HG03469 (cell line): ENCODE results near the gene NTM.
"Not testable (repeated sequence)": the region's sequence is repeated elsewhere in the genome, so short reads cannot be mapped to it uniquely, and the experiment has no call there.

Experiments used
- ATAC-seq: cut with Tn5 transposase; IDR thresholded peaks from one replicate; pipeline ENCODE4 v1.9.1; 2021; ENCODE audit warnings: mild to moderate bottlenecking, moderate library complexity, moderate number of reproducible peaks; ENCODE audit not compliant: unreplicated experiment

The NTM gene

DNA sequence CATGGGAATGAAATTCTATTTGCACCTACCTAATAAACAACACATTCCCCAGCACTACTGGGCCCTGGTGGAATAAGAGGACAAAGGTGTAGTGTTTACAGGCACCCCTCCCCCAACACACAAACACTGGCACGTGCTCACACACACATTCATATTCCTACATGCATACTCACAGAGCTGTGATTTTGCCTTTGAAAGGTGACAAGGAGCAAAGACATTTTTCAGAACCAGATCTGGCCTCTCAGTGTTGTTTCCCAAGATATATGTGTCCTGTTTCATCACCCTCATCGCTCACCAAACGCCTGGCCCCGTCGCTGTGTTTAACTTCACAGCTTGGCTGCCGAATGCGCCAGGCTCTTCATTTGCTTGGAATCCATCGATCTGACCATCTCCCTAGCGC lies 292.6 kb downstream of the NTM start:
- ATAC-seq = no peak

DNA sequence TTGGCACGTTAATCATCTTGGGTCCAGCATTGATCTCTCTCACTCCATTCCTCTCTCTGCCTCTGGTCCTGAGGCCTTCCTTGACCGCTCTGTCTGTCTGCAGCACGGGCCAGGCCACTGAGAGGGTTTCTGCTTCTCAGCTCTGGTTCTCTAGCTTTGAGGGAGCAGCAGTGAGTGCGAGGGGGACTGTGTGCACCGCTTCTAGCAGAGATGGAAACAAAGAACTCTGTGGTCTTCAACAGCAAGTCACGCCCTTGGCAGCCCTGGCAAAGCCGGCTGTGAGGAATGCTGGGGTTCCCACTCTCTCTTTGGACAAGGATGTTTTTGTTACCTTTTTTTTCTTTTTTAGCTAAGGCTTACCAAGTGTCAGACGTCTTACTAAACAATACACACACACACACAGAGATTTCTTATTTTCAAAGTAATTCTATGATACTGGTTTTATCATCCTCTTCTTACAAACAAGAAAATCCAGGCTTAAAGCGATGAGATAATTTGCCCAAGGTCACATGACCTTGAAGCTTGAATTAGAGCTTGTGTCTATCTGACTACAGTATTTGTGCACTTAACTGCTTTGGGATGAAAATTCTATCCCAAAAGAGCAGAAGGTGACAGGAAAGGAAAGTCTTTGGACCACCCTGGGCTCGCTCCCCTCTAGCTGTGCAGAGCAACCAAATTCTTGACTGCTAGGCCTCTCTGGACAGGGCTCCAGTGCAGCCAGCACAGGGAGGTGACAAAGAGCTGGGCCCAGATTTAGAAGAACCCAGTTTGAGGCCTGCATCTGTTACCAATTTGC lies 293.2 kb downstream of the NTM start:
- no peak for ATAC-seq

DNA sequence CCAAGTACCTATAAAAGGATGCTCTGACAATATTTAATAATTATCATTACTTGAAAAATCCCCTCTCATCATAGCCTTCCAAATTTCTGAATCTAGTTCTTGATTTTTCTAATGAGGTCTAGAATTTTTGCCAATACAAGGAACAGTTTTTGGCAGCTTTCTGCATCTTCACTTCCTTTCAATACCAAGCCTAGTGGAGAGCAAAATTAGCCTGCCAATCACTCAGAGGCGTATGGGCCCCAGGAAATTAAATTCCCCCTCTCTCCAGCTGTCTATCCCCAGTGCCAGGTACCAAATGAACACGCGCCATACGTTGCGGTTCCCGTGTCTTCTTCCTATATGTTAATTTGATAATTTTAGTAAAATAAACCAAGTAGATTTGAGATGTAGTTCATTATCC lies 293.9 kb downstream of the NTM start:
- no peak for ATAC-seq

DNA sequence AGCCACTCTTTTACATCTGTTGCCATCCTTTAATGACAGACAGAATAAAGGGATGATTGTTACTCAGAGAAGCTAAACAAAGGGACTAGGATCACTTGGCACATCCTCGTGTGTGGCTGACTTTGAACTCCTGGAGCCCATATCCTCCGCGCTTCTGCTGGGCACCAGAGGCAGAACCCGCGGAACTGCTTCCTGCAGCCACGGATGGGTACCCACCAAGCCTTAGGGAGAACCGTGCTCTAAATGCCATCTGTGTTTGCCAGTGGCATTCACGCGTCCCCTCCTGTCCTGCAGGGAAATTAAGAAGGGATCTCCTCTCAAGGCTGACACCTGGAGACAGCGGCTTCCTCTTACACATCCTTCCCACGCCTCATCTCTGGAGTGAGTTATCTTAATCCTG lies 294.4 kb downstream of the NTM start:
- no peak for ATAC-seq

DNA sequence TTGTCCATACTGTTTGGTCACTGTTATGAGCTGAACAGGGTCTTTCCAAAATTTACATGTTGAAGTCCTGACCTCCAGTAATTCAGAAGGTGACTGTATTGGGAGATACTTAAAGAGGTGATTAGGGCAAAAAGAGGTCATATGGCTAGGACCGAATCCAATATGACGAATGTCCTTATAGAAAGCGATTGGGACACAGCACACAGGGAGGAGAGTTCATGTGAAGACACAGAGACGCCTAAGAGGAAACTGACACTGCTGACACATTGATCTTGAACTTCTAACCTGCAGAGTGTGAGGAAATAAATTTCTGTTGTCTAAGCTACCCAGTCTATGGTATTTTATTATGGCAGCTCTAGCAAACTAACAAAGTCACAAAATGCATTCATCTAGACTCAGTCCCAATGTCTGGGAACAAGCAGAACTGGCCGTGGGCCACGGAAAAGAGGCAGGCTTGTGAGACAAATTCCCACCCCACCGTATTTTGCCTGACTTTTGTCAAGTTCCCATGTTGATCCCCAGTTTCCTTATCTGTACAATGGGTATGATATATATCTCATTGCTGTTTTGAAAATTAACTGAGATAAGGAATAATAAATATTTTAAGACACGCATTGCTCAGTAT lies 295.0 kb downstream of the NTM start:
- ATAC-seq = no peak

DNA sequence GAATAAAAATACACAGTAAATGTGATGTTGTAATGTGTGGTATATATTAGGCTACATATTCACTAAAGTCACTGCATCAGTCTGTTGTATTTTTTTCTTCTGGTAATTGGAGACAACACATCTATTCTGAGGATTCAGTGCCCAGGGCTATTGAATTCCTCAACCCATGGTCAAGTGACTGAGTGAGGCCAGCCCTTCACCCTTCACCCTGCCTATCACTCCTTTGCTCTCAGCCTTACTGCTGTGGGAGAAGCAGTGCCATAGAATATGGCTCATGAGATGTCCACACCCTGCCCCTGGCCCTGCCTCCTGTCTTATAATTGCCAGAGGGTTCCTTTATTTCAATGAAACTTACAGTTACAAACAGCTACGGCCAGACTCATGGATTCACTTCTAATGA lies 295.6 kb downstream of the NTM start:
- no peak for ATAC-seq

DNA sequence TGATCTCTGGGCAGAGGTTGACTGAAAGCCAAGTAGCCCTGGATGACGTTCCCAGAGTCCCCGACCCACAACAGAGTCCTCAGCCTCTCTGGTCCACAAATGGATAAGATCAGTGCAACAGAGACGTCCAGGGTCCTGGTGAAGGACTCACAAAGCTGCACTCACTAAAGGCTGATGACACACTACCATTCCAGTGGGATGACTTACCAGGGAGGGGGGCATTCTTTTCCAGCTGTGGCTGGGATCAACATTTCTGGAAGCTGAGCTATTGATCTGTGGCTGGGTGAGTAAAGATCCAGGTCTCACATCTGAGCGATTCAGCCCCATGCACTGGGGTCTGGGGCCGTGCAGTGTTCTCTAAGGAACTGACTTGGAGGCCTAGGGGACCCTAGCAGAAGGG lies 296.2 kb downstream of the NTM start:
- ATAC-seq = no peak

DNA sequence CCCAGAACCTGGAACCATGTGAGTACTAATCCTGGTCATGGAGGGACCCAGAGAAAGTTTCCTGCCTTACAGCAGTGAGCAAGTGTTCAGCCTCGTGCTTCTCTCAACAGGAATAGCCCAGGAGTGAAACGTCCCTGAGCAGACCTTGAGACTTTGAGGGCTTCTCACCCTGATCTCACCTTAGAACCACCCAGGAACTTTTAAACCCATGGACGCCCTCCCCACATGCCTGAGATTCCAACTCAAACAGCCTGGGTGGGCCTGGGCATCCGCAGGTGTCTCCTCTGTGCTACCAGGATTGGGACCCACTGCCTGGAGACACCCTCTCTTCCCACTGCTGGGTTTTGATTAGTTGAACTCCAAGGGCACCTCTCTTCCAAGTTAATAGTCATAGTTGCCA lies 297.2 kb downstream of the NTM start:
- no peak for ATAC-seq

DNA sequence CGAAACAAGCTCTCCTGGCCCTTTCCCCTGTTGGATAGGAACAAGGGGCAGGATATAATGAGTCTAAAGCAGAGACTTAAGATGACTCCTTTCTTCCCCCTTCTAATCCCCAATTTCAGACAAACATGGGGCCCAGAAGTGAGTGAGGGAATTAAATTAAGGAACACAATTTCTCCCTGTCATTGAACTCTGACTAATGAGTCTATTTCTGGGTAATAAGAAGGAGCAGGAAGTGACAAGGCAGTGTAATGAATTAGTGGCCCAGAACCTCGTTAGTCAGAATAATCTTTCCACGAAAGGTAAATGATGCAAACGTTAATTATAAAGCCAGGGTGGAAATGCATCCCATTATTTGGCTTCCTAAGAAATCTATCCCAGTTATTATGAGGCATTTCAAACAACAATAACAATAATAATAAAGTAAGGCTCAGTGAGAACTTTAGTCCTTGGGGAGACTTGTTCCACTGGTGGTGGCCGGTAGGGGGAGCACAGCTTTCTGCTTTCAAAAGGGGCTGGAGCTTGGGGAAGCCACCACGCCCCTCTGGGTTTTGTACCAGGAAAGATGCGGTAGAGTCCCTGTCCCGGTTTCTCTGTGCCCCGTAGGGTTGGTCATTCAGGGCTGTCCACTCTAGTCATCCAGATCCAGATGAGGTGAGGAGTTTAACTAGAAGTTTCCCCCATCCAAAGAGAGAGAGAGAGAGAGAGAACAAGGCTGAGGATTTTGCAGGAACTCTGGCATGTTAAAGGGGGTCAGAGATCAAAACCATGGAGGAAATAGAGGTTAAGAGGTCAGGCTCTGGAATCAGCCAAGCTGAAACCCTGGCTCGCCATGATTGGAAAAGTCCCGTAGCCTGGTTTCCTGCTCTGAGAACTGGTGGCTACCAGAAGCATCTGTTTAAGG lies 298.3 kb downstream of the NTM start:
- ATAC-seq = peak; percentile 75

DNA sequence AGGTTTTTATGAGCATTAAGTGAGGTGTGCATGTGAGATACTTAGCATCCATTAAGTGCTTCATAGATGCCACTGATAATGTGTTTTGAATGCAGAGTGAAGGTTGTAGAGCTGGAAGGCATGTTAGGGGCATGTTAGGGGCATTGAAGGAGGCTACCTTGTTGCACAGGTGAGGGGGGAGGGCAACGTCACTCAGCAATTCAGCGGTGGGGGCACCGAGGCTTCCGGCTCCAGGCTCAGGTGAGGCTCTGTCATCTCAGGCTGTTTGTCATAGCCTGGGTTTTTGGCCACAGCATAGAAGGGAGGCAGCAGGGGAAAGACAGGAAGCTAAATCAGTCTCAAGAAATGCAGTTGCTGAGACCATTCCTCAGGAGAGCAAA lies 299.0 kb downstream of the NTM start:
- no peak for ATAC-seq

DNA sequence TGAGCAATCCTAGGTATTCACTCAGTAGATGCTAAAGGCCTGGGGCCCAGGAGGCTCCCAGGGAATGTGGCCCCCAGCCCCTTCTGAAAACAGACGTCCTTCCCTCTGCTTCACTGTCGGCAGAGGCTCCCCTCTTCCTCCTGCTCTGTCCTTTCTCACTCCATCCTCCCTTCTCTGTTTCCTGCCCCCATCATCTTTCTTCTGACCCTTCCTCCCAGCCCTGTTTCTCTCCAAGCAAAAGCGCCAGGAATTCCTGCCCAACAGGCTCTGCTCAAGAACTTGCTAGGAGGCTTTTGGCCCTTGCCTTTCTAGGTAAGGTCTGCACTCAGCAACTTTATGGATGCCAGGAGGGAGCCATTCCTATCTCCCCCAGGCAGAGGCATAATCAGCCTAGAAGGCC lies 300.5 kb downstream of the NTM start:
- no peak for ATAC-seq

DNA sequence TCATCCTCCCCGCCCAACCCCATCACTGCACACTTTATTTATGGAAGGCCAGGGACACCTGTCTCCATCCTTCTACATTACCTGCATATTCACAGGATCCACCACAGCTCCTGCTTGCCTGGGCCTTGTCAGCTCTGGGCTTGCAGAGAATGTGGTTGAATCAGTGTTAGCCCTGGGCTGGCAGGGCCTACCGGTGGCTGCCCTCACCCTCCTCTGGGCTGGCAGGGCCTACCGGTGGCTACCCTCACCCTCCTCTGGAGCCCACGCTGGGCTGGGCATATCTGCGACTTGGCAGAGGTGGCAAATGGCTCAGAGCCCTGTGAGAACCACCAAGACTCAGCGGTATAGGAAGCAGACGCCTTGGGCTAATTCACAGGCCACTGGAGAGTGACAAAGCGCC lies 300.9 kb downstream of the NTM start:
- ATAC-seq = no peak

DNA sequence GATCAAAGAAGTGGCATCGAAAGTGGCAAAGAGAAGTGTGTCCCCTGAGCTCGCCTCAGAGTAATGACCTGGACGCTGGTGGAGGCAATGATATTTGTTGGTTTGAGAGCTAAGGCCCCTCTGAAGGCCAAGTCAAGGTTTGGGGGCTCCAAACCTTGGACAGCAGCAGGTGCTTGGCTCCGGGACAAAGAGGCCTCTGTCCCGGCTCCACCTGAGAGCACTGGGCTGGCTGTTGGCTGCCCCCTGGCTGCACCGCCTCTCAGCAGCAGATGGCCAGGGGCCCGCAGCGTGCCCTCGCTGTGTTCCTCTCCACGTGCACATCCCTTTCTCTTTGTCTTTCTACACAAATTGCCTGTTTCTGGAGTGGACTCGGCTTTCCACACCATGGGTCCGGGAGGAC lies 301.3 kb downstream of the NTM start:
- no peak for ATAC-seq

DNA sequence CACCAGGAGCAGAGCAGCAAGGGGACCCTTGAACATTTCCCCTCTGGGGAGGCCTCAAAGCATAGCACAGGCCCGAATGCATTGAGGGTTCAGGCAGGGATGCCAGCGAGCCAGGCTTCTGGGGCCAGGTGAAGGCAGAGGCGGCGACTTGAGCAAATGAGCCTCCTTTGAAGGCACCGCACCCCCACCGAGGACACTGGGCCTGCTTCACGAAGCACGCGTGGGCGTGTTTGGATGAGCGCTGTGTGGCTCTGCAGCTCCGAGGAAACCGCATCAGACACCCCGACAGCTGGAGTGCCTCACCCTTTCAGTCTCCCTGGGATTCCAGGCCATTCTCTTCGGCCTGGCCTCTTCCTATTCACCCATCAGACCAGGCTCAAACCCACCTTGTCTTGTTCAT lies 301.8 kb downstream of the NTM start:
- ATAC-seq = no peak

DNA sequence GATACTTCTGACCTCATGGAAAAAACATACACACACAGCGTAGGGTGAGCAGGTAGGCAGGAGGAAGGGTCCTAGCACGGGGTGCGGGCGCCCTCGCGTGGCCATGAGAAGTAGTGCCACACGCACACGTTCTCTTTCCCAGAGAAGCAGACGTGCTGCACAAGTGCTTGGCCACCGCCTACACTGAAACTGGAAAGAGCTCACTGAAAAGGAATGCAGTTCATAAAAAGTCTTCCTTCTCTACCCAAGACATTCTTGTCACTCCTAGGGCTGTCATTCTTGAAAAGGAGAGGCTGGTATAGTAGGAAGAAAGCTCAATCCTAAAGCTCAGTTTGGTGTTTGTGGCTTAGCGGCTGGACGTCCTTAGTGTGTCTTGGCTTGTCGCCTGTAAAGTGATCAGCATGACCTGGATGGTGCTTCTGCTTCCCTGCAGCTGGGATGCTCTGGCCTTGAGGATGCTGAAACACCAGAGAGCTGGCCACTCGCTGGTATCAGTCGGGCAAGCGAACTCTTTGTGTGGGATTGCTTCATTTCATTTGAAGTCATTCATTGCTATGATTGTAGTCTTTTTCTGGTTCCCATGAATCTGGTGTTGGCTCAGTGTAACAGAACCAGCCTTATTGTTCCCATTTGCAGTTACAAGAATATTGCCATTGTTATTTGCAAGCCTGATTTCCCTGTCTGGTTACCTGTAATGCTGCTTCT lies 303.8 kb downstream of the NTM start:
- ATAC-seq = peak; percentile 72

DNA sequence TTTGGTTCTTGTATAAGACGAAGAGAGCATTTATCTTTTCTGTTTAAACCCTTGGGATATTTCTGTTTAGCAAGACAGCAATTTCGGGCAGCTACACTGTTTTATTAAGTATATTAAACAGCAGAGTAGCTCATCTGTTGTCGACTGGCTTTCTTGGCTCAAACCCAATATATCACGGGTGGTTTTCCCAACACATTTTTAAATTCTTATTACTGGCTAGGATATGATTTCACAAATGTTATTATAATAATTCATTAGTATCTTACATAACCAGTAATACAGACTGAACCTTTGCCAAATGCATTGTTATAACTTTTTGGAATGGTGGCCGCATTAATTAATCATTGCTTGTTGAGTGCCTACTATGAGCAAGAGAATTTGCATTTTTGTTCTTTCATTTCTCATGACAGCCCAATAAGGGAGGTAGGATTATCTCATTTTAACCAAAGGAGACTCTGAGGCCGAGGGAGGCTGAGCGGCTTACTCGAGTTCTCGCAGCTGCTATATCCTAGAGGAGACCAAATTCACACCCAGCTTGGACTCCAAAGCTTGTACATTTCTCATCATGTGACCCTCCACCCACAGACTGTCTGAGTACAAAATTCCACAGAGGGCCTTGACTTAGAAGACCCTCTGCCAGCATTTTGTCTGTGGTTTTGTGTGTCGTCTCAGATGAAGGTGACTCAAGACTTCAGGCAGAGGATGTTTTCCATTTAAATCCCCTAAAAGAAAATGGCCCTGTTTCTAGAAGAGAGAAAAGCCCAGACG lies 304.9 kb downstream of the NTM start:
- no peak for ATAC-seq

DNA sequence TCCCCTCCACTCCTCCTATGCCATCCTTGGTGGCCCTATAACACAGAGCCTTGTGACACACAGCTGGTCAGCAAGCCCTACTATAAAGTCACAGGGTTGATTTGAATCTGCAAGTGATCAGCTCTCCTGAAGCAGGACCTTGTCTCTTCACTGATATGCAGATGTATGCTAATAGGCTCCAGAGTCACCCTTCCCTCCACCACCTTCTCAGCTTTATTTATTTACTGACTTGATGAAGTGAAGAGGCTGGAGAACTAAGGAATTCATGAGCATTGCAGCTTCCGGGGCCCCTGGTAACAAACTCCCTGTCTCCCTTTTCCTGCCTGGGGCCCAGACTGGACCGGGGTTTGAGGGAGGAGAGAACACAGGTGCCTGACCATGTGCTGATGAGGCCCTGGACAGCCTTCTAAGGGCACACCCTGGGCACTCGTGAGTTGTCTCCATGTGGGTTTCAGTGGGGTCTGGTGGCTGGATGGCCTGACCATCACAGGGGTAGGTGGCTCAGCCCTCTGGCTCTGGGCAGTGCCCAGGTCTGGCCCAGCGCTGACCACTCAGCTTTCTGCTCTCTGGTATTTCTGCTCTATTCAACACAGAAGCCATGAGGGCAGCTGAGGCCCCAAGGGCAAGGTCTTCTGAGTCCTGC lies 307.5 kb downstream of the NTM start:
- no peak for ATAC-seq

DNA sequence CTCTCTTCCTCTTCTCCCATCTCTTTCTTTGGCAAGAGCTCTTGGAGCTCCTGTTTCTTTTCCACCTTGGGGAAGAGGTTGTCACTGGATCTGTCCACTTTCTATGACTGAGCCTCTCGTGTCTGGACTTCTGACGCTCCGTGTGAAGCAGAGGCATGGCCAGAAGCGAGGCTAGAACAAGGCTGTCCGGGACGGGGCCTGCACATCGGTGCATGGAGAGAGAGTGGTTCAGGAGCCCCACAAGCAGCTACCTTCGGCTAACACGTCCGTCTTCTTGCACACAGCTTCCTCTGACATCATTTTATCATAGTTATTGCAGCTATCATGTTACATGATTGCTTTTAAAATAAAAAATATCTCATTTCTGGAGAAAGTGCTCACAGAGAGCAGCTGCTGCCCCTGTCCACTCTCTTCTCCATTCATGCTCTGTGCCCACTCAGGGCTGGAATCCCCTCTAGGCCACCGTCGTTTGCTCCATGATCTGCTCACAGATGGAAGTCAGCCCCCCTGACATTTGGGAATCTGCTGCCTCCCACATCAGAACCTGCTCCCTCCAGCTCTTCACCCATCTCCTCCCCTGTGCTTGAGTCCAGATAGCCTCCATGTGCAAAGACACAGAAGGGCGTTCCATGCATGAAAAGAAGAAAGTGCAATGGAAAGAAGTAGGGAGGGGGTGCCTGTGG lies 308.4 kb downstream of the NTM start:
- no peak for ATAC-seq

DNA sequence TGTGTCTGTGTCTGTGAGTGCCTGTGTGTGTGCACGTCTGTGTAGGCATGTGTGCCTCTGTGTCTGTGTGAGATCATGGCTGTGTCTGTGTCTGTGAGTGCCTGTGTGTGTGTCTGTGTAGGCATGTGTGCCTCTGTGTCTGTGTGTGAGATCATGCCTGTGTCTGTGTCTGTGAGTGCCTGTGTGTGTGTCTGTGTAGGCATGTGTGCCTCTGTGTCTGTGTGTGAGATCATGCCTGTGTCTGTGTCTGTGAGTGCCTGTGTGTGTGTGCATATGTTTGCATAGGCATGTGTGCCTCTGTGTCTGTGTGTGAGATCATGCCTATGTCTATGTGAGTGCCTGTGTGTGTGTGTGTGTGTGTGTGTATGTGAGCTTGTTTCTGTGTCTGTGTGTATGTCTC lies 310.0 kb downstream of the NTM start:
- ATAC-seq = not testable (repeated sequence)
